Measurements from ENCODE around the gene ADAMTS17. TPM values are rescaled to one million over a fixed set of nuclear protein-coding genes. Genes with fewer than 3 reads are reported as not detected.

Gene ADAMTS17
- polyA plus RNA-seq, 2 of the 4 experiments (the other 2 are of a cell fraction): 0.05 TPM; not detected in 1

- 43% methylated on average over 7 of the region's 7 CpGs for WGBS (ENCODE audit: missing lambda C conversion rate)
- TF ChIP-seq, protein P1, sequence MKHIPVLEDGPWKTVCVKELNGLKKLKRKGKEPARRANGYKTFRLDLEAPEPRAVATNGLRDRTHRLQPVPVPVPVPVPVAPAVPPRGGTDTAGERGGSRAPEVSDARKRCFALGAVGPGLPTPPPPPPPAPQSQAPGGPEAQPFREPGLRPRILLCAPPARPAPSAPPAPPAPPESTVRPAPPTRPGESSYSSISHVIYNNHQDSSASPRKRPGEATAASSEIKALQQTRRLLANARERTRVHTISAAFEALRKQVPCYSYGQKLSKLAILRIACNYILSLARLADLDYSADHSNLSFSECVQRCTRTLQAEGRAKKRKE (CRISPR knock-in tag; IDR thresholded peaks at IDR 0.05; ENCODE audit: low read depth): no peak
- TF ChIP-seq CEBPB (IDR thresholded peaks at IDR 0.05) (no peak), HEYL (CRISPR knock-in tag; IDR thresholded peaks at IDR 0.05) (no peak), RFX5 (IDR thresholded peaks at IDR 0.05) (no peak), JUN (IDR thresholded peaks at IDR 0.05) (no peak), ZSCAN20 (CRISPR knock-in tag; IDR thresholded peaks at IDR 0.05) (no peak), POLR2A (IDR thresholded peaks at IDR 0.05; ENCODE audit: low read length) (no peak), HOXB13 (CRISPR knock-in tag; IDR thresholded peaks at IDR 0.05; ENCODE audit: low read depth) (no peak)
- TF ChIP-seq, protein P2, sequence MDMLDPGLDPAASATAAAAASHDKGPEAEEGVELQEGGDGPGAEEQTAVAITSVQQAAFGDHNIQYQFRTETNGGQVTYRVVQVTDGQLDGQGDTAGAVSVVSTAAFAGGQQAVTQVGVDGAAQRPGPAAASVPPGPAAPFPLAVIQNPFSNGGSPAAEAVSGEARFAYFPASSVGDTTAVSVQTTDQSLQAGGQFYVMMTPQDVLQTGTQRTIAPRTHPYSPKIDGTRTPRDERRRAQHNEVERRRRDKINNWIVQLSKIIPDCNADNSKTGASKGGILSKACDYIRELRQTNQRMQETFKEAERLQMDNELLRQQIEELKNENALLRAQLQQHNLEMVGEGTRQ (IDR thresholded peaks at IDR 0.05): no peak
- TF ChIP-seq, protein P3, sequence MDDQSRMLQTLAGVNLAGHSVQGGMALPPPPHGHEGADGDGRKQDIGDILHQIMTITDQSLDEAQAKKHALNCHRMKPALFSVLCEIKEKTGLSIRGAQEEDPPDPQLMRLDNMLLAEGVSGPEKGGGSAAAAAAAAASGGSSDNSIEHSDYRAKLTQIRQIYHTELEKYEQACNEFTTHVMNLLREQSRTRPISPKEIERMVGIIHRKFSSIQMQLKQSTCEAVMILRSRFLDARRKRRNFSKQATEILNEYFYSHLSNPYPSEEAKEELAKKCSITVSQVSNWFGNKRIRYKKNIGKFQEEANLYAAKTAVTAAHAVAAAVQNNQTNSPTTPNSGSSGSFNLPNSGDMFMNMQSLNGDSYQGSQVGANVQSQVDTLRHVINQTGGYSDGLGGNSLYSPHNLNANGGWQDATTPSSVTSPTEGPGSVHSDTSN (IDR thresholded peaks at IDR 0.05): no peak
- FAIRE-seq (no peak), ATAC-seq (no peak), DNase-seq (ENCODE audit: low read depth in 1 of 2, low spot score in 1 of 2) (no peak)
- CTCF ChIA-PET: no interaction called here
- no peak overlapping the region for H3K27ac ChIP-seq
- H3K4me1 ChIP-seq: no peaks in the 10 kb centered on the region
- H3K4me2 ChIP-seq: no peak overlapping the region
- POLR2A ChIA-PET: no interaction called here
- no peak overlapping the region for H3K4me3 ChIP-seq
- H3K9me3 ChIP-seq: peaks cover 3% of the 10 kb centered on the region; the same call in 1 of the 3 replicates
Observed at GRCh38 chr15:100009372-100009771, 332.4 kb downstream of the ADAMTS17 start.

- no peak for FAIRE-seq
- POLR2A ChIA-PET: no interaction called here
- DNase-seq (ENCODE audit: low read depth in 1 of 2, low spot score in 1 of 2): no peak
- WGBS (ENCODE audit: missing lambda C conversion rate): 30% methylated on average over 3 of the region's 6 CpGs
- TF ChIP-seq GATA3 (IDR thresholded peaks at IDR 0.05; ENCODE audit: borderline replicate concordance) (no peak), HES2 (IDR thresholded peaks at IDR 0.05) (no peak), BCL3 (IDR thresholded peaks at IDR 0.05) (no peak), CBX2 (IDR thresholded peaks at IDR 0.05; ENCODE audit: borderline replicate concordance, low read depth) (no peak), POLR2A (IDR thresholded peaks at IDR 0.05; ENCODE audit: low read length) (no peak), ESRRA (IDR thresholded peaks at IDR 0.05; ENCODE audit: borderline replicate concordance, low read length) (no peak), RNF2 (IDR thresholded peaks at IDR 0.05; ENCODE audit: borderline replicate concordance, low read depth) (no peak), NR3C1 (IDR thresholded peaks at IDR 0.05) (no peak), HDAC2 (IDR thresholded peaks at IDR 0.05) (no peak), EHF (CRISPR knock-in tag; IDR thresholded peaks at IDR 0.05) (no peak), HMGXB4 (CRISPR knock-in tag; IDR thresholded peaks at IDR 0.05; ENCODE audit: borderline replicate concordance) (no peak)
- TF ChIP-seq, protein P4, sequence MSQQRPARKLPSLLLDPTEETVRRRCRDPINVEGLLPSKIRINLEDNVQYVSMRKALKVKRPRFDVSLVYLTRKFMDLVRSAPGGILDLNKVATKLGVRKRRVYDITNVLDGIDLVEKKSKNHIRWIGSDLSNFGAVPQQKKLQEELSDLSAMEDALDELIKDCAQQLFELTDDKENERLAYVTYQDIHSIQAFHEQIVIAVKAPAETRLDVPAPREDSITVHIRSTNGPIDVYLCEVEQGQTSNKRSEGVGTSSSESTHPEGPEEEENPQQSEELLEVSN (IDR thresholded peaks at IDR 0.05; ENCODE audit: borderline replicate concordance, low read depth): no peak
- TF ChIP-seq, protein P5, sequence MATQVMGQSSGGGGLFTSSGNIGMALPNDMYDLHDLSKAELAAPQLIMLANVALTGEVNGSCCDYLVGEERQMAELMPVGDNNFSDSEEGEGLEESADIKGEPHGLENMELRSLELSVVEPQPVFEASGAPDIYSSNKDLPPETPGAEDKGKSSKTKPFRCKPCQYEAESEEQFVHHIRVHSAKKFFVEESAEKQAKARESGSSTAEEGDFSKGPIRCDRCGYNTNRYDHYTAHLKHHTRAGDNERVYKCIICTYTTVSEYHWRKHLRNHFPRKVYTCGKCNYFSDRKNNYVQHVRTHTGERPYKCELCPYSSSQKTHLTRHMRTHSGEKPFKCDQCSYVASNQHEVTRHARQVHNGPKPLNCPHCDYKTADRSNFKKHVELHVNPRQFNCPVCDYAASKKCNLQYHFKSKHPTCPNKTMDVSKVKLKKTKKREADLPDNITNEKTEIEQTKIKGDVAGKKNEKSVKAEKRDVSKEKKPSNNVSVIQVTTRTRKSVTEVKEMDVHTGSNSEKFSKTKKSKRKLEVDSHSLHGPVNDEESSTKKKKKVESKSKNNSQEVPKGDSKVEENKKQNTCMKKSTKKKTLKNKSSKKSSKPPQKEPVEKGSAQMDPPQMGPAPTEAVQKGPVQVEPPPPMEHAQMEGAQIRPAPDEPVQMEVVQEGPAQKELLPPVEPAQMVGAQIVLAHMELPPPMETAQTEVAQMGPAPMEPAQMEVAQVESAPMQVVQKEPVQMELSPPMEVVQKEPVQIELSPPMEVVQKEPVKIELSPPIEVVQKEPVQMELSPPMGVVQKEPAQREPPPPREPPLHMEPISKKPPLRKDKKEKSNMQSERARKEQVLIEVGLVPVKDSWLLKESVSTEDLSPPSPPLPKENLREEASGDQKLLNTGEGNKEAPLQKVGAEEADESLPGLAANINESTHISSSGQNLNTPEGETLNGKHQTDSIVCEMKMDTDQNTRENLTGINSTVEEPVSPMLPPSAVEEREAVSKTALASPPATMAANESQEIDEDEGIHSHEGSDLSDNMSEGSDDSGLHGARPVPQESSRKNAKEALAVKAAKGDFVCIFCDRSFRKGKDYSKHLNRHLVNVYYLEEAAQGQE (IDR thresholded peaks at IDR 0.05): no peak
- TF ChIP-seq, protein P3 (IDR thresholded peaks at IDR 0.05): no peak
- peaks cover 3% of the 10 kb centered on the region; the same call in 1 of the 3 replicates for H3K9me3 ChIP-seq
- H3K4me2 ChIP-seq: no peak overlapping the region
- no peak overlapping the region for H3K4me3 ChIP-seq
- ATAC-seq: no peak; a peak in 1 of 6 replicates
- H3K4me1 ChIP-seq: no peaks in the 10 kb centered on the region
- CTCF ChIA-PET: interaction anchor here (0.8 kb wide), 1 partner anchor 25 kb away, joined by 3 read pairs; no protein-coding TSS in a partner anchor
- H3K27ac ChIP-seq: no peak overlapping the region
Observed at GRCh38 chr15:100008258-100008657, 333.5 kb downstream of the ADAMTS17 start.

All from A549 (cell line).